ENCODE data around the gene ARGLU1.

GRCh38 chr13:106523576-106523975 lies 44.4 kb downstream of the ARGLU1 start:
- TF ChIP-seq, protein P1, sequence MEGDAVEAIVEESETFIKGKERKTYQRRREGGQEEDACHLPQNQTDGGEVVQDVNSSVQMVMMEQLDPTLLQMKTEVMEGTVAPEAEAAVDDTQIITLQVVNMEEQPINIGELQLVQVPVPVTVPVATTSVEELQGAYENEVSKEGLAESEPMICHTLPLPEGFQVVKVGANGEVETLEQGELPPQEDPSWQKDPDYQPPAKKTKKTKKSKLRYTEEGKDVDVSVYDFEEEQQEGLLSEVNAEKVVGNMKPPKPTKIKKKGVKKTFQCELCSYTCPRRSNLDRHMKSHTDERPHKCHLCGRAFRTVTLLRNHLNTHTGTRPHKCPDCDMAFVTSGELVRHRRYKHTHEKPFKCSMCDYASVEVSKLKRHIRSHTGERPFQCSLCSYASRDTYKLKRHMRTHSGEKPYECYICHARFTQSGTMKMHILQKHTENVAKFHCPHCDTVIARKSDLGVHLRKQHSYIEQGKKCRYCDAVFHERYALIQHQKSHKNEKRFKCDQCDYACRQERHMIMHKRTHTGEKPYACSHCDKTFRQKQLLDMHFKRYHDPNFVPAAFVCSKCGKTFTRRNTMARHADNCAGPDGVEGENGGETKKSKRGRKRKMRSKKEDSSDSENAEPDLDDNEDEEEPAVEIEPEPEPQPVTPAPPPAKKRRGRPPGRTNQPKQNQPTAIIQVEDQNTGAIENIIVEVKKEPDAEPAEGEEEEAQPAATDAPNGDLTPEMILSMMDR (conservative IDR thresholded peaks at IDR 0.05; ENCODE audit: low read depth, low read length) = no peak
- TF ChIP-seq EZH2 (IDR thresholded peaks at IDR 0.05; ENCODE audit: low read length, unreplicated experiment) (no peak), EZH2phosphoT487 (IDR thresholded peaks at IDR 0.05; ENCODE audit: borderline replicate concordance, low read length) (no peak)

Measured in PC-3 (cell line).